Tibial nerve (tissue), 4 donors: ENCODE data around the gene PXDN.
"Not testable (repeated sequence)": the region's sequence is repeated elsewhere in the genome, so short reads cannot be mapped to it uniquely, and the experiment has no call there.

ENCODE experiments used
- CTCF ChIP-seq, 5 experiments: fragments of 200-600 bp in 3 of 5; fragments of 450-650 bp in 2 of 5; sonication (generic) in 3 of 5; IDR thresholded peaks; one replicate each; pipeline ENCODE4 v1.5.1; 2016 to 2019; ENCODE audit warnings: antibody characterized with exemption in 5 of 5, mild to moderate bottlenecking in 3 of 5, moderate library complexity in 2 of 5
- EP300 ChIP-seq, 2 donors: sonication (generic); formaldehyde crosslinking; IDR thresholded peaks; one replicate each; pipeline ENCODE4 v1.6.1; 2017; ENCODE audit warnings: antibody characterized with exemption in 2 of 2, mild to moderate bottlenecking in 1 of 2
- POLR2A ChIP-seq, 2 donors: fragments of 450-650 bp; IDR thresholded peaks; one replicate each; pipeline ENCODE4 v1.6.1; 2017; ENCODE audit warnings: antibody characterized with exemption in 2 of 2, mild to moderate bottlenecking in 2 of 2, moderate library complexity in 2 of 2

GRCh38 chr2:1724351-1724750 is 20.0 kb downstream of the PXDN start:
- TF ChIP-seq CTCF, POLR2A, EP300 (IDR thresholded peaks at IDR 0.05): not testable (repeated sequence)
